Kidney (tissue), 14 donors: ENCODE data around the gene MAP4. TPM values are rescaled to one million over a fixed set of nuclear protein-coding genes. Genes with fewer than 3 reads are reported as not detected.

ENCODE experiments used
- DNase-seq, 5 donors: peaks; one replicate each; pipeline ENCODE4 v3.0.0-alpha.2; 2013 to 2020
- FAIRE-seq: peaks from 2 replicates; lab custom pipeline; 2012; peaks lifted over from hg19 to GRCh38; lab: Jason Lieb, UNC
- H3K27ac ChIP-seq, 2 donors: one replicate each; pipeline ENCODE4 v1.7.0; 2013; ENCODE audit warnings: low read depth in 2 of 2, low read length in 2 of 2, inconsistent platforms in 1 of 2
- H3K27me3 ChIP-seq: one replicate; pipeline ENCODE4 v1.7.1; 2013; ENCODE audit warnings: low read length, inconsistent platforms; ENCODE audit not compliant: control insufficient read depth, insufficient read depth
- H3K36me3 ChIP-seq, 3 donors: one replicate each; pipeline versions ENCODE4 v1.7.0 to v1.7.1; 2013; ENCODE audit warnings: low read length in 3 of 3, control low read depth in 1 of 3, inconsistent platforms in 1 of 3; ENCODE audit not compliant: insufficient read depth in 3 of 3, control insufficient read depth in 2 of 3
- H3K4me1 ChIP-seq, 3 donors: one replicate each; pipeline versions ENCODE4 v1.7.0 to v1.7.1; 2013; ENCODE audit warnings: low read length in 3 of 3, inconsistent platforms in 1 of 3, low read depth in 1 of 3; ENCODE audit not compliant: control insufficient read depth in 2 of 3, insufficient read depth in 2 of 3
- H3K4me3 ChIP-seq, 3 donors: one replicate each; pipeline versions ENCODE4 v1.7.0 to v1.8.1; 2013; ENCODE audit warnings: low read length in 3 of 3, control low read depth in 1 of 3, inconsistent platforms in 1 of 3
- H3K9ac ChIP-seq, 3 donors: one replicate each; pipeline versions ENCODE4 v1.7.0 to v1.7.1; 2013; ENCODE audit warnings: low read length in 3 of 3, control low read depth in 1 of 3, inconsistent platforms in 1 of 3
- H3K9me3 ChIP-seq, 3 donors: one replicate each; pipeline versions ENCODE4 v1.7.0 to v1.7.1; 2013; ENCODE audit warnings: low read length in 3 of 3, control low read depth in 1 of 3, inconsistent platforms in 1 of 3; ENCODE audit not compliant: control insufficient read depth in 2 of 3, insufficient read depth in 1 of 3
- intact Hi-C: fragments of 100-400 bp; cut with DNase I; formaldehyde crosslinking; loops from one replicate; pipeline ENCODE4 v1.11.1; 2022
- polyA plus RNA-seq: library from polyadenylated mRNA; stranded (reverse); fragments of 350-450 nt; fragmentation: Illumina TruSeq; extraction: RNeasy Lipid Tissue Mini Kit (QIAGEN cat#74804); gene quantifications from one replicate; pipeline ENCODE4 v1.2.3, GENCODE V29; 2014; ENCODE audit warnings: low read depth, low replicate concordance; ENCODE audit not compliant: insufficient read depth
- total RNA-seq: library from RNA; stranded (reverse); fragmentation: NEBNext Ultra II Directional; extraction: Animal tissue kit (Norgen Biotek cat#: 25700); gene quantifications from one replicate; pipeline ENCODE4 v1.2.1, GENCODE V29; 2021
- TF ChIP-seq, protein P1 (sequence below): IDR thresholded peaks from 3 replicates; pipeline ENCODE4 v1.5.1; 2012; ENCODE audit warnings: mild to moderate bottlenecking, moderate library complexity, borderline replicate concordance; ENCODE audit not compliant: insufficient read depth; ENCODE audit errors: extremely low read depth
- donor health status: control.
- donor health status: control.
- donor health status: control.
- donor health status: control.
- donor health status: control.
- donor health status: DM: yes; HTN: yes; CAD: no.
- donor health status: Normal renal cell carcinoma (clear cell type).

Gene MAP4
- total and polyA plus RNA-seq, 2 donors from 2014 or later: 69.6 to 239 TPM

- TF ChIP-seq, protein P1, sequence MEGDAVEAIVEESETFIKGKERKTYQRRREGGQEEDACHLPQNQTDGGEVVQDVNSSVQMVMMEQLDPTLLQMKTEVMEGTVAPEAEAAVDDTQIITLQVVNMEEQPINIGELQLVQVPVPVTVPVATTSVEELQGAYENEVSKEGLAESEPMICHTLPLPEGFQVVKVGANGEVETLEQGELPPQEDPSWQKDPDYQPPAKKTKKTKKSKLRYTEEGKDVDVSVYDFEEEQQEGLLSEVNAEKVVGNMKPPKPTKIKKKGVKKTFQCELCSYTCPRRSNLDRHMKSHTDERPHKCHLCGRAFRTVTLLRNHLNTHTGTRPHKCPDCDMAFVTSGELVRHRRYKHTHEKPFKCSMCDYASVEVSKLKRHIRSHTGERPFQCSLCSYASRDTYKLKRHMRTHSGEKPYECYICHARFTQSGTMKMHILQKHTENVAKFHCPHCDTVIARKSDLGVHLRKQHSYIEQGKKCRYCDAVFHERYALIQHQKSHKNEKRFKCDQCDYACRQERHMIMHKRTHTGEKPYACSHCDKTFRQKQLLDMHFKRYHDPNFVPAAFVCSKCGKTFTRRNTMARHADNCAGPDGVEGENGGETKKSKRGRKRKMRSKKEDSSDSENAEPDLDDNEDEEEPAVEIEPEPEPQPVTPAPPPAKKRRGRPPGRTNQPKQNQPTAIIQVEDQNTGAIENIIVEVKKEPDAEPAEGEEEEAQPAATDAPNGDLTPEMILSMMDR: no peak
- Histone ChIP-seq H3K9ac (no peak overlapping the region), H3K27ac (no peak overlapping the region), H3K4me3 (no peak overlapping the region), H3K27me3 (no peaks in the 10 kb centered on the region), H3K36me3 (peaks cover 0 to 11% (median 0%) of the 10 kb centered on the region in 3 donors), H3K4me1 (no peaks in the 10 kb centered on the region), H3K9me3 (no peaks in the 10 kb centered on the region)
- DNase-seq: no peak
- FAIRE-seq: no peak
- intact Hi-C loops: no loop called here
These were observed 19.8 kb downstream of the MAP4 start for GRCh38 chr3:47996440-47996839.

DNA sequence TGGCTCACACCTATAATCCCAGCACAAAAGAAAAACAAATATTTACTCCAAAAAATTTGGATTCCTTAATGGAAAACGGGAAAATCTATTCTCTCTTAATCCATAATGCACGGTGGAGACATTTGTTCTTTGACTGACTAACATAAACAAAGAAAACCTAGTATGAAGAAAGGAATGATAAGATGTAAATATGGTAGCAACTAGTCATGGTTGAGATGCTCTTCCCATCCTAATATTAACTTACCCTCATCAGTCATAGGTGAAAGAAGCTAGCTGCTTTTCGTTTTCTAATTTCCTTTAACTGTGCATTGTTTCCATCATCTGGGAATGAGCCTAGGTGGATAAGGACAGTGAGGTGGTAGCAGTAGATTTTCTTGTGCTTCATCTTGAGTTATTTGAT lies 22.0 kb downstream of the MAP4 start:
- Histone ChIP-seq H3K4me3 (no peak overlapping the region), H3K9ac (no peak overlapping the region), H3K27ac (no peak overlapping the region), H3K36me3 (peaks cover 0 to 11% (median 0%) of the 10 kb centered on the region in 3 donors), H3K9me3 (no peaks in the 10 kb centered on the region), H3K4me1 (peaks cover 0 to 3% (median 0%) of the 10 kb centered on the region in 3 donors), H3K27me3 (no peaks in the 10 kb centered on the region)
- no peak for DNase-seq
- no peak for FAIRE-seq
- TF ChIP-seq, protein P1: no peak
- intact Hi-C loops: no loop called here

GRCh38 chr3:47991341-47991740 lies 24.9 kb downstream of the MAP4 start:
- no peak overlapping the region for H3K9ac ChIP-seq
- no peaks in the 10 kb centered on the region for H3K9me3 ChIP-seq
- H3K4me3 ChIP-seq: no peak overlapping the region
- DNase-seq (no peak), FAIRE-seq (no peak)
- no peaks in the 10 kb centered on the region for H3K27me3 ChIP-seq
- peaks cover 0 to 3% (median 0%) of the 10 kb centered on the region in 3 donors for H3K4me1 ChIP-seq
- peaks cover 0 to 11% (median 4%) of the 10 kb centered on the region in 3 donors for H3K36me3 ChIP-seq
- intact Hi-C loops: no loop called here
- no peak overlapping the region for H3K27ac ChIP-seq
- TF ChIP-seq, protein P1: no peak

DNA sequence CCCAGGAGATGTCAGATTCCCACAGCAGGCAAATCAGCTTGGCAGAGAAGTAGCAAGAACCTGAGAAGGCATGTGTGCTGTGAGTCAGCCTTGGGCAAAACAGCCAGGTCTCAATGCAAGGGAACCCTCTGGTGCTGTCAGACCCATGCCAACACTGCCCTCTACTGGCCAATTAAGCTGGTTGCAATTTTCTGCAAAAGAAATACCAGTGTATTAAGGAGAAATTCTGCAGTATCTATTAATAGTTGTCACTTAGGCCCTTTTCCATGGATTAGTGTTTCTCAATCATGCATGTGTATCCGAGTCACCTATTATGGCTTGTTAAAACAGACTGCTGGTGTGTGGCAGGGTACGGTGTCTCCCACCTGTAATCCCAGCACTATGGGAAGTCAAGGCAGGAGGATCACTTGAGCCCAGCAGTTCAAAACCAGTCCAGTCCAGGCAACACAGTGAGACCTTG lies 26.2 kb downstream of the MAP4 start:
- Histone ChIP-seq H3K27me3 (no peaks in the 10 kb centered on the region), H3K9me3 (no peaks in the 10 kb centered on the region), H3K27ac (no peak overlapping the region), H3K4me3 (no peak overlapping the region), H3K4me1 (peaks cover 0 to 3% (median 0%) of the 10 kb centered on the region in 3 donors), H3K9ac (no peak overlapping the region), H3K36me3 (peaks cover 0 to 11% (median 4%) of the 10 kb centered on the region in 3 donors)
- TF ChIP-seq, protein P1: peak; percentile 97
- DNase-seq: peak; percentile 76 to 91 (median 81)
- intact Hi-C loops: loop anchor here (10.0 kb wide), 1 partner anchor 135 kb away; no protein-coding TSS in a partner anchor
- peak; percentile 64 for FAIRE-seq
